SHP77 (cell line): ENCODE results near the gene RPAIN.

Experiments
- DNase-seq, 2 experiments: peaks; one replicate each; lab custom pipeline; 2025; lab: John Stamatoyannopoulos, UW

Gene RPAIN

DNA sequence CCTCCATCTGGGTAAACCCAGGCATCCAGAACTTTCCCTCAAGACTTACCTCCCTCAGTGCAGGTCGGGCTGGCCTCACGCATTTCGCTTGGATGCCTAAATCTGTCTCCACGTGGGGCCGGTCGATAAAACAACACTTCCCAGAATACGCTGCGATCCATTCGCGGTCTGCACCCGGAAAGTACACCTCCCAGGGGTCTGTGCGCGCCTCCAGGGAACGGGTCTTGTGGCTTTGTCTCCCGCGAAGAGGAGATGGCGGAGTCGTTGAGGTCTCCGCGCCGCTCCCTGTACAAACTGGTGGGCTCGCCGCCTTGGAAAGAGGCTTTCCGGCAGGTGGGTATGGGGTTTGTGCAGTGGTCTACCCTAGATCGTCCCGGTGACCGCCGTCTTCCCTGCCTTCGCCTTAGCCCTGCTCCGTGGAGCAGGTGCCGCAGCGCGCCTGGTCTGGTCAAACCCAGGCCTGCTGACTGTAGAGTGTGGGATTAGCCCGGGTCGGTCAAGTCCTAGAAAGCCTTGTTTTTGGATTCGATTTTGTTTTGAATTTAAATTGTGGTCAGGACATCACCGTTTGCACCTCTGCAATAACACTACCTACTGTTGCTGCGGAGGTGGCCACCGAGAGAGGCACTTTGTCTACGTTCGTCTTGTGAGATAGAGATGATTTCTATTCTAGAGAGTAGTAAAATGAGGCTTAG is at the start of gene RPAIN:
Gene RPAIN, plus strand, starts transcription at position 224 of the 695 bp plus-strand sequence. Its CDS starts 29 bp downstream, at position 253.
- DNase-seq = peak; percentile 96 to 98

- DNase-seq = no peak
These were observed 49.6 kb upstream of the RPAIN start for GRCh38 chr17:5370411-5370810.

GRCh38 chr17:5373112-5373511 is 46.9 kb upstream of the RPAIN start:
- DNase-seq = no peak

DNA sequence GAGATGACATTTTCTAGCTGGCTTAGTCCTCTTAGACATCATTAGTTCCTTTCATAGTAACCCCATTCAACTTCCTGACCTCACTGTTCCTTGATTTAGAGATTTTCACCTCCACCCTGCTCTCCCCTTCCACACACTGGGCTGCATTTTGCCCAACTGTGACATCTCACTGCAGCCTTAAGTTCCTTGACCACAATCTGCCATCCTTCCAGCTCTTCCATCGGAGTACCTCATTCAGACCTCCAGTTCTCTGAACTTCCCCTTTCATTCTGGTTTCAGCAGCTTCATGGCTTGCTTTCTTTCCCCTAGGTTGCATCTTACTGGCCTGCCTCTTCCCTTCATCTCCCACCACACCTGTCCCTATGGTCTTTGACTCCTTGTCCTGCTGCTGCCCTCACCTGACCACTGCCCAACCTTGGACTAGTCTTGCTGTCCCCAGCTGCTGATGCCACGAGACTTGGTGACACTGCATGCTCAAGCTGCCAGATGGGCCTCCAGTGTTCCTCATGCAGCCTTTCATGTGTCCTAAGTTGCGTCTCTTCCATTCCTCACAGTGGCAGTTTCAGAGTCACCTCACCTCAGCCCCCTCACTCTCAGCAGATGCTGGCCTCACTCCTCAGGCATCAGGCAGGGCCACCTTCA is 41.3 kb upstream of the RPAIN start:
- DNase-seq = no peak

GRCh38 chr17:5379351-5380107 is 40.5 kb upstream of the RPAIN start:
- no peak for DNase-seq

GRCh38 chr17:5380491-5381135 is 39.4 kb upstream of the RPAIN start:
- DNase-seq = no peak

DNA sequence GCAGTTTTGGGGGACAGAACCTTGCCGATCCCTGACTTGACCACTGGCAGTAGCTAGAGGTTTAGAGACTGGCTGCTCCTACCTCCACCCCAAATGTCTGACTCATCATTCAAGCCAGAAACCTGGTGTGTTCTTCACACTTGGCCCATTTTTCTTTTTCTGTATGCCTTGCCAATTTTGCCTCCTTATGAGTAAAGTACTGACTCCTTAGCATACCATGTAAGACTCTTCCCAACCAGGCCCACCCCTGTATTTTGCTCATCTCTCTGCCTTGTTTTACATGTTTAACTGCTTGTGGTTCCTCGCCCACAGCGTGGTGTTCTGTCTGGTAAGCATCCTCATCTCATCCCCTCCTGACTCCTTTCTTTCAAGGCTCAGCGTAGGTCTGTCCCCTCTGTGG is 38.4 kb upstream of the RPAIN start:
- no peak for DNase-seq

GRCh38 chr17:5391678-5392077 is 28.3 kb upstream of the RPAIN start:
- DNase-seq = no peak

GRCh38 chr17:5396612-5397011 is 23.4 kb upstream of the RPAIN start:
- no peak for DNase-seq

DNA sequence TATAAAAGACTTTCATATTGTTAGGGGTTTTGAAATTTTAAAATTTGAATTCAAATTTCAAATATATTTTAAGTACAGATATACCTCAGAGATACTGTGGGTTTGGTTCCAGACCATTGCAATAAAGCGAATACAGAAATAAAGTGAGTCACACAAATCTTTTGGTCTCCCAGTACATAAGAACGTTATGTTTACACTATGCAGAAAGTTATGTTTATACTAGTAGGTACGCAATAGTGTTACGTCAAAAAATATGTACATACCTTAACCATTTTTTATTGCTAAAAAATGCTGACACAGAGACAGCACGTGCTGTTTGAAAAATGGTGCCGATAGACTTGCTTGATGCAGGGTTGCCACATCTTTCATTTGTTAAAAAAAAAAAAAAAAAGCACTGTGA is 20.2 kb upstream of the RPAIN start:
- DNase-seq = no peak

- no peak for DNase-seq
These were observed 14.6 kb upstream of the RPAIN start for GRCh38 chr17:5405400-5405799.

- no peak for DNase-seq
These were observed 11.8 kb upstream of the RPAIN start for GRCh38 chr17:5408186-5408585.

GRCh38 chr17:5410594-5411272 is 9.2 kb upstream of the RPAIN start:
- no peak for DNase-seq

- no peak for DNase-seq
These were observed 6.3 kb upstream of the RPAIN start for GRCh38 chr17:5413682-5414081.

GRCh38 chr17:5416901-5417300 is 3.1 kb upstream of the RPAIN start:
- no peak for DNase-seq

DNA sequence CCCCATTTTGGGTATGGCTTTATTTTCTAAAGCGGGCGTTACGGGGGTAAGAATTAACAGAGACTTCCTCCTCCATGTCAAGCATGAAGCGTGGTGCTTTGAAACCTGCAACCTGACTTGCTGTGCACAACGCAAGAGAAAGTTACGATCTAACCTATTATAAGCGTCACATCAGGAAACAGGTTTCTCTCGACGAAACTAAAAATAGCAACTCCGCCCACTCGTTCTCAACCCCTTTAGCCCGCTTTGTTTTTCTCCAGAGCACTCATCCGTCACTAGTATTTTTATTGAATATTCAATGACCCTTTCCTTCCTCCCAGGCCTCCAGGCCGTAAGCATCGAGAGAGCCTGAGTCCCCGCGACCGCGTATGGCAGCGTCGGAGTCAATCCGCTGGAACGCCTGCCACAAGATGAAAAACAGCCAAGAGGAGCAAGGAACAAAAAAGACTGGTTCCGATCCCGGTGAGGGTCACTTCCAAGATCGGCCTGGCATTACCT is 1.1 kb upstream of the RPAIN start:
- peak; percentile 31 to 34 for DNase-seq

DNA sequence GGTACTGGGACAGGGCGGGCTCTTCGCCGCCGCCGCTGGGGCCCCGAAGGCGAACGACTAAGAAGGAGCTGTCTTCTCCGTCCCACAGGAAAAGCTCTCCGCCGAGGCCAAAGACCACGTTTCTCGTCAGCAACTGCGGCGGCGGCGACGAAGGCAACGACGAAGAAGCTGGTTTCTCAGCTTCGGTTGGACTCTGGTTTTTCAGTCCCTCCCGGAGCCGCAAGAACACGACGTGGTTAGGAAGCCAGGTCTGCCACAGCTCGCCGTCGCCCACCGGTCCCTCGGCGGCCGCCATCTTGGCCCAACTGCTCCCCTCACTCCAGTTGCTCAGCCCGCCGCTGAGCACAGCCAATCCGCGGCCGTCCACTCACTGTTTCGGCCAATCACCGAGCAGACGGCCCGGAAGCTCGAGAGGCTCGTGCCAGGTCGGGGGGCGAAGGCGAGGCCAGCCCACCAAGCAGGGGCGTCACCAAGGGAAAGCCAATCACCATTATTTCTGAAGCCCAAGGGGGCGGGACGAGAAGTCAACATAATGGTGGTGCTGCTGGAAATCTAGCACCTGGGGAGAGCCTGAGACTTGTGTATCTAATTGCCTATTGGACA is 525 bp upstream of the RPAIN start, which contains the start of gene NUP88:
Gene NUP88, minus strand, starts transcription at position 307 of the 603 bp plus-strand sequence. Its CDS starts 12 bp downstream, at position 295.
- DNase-seq = peak; percentile 99

DNA sequence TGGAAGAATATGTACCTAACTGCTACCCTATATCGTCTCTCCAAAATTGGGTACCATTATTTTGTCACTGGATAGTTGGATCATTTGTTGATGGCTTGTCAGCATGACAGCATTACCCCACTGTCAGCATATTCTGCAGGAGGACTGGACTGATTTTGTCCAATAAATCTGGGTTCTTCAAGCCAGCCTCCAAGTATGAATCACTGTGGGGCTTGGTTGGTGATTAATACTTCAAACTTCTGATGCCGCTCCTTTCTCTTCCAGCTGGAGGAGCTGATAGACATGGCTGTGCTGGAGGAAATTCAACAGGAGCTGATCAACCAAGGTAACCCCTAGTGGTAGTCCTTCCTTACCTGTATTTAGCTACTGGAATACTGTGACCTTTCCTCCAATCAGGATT is 2.5 kb downstream of the RPAIN start:
- DNase-seq = no peak

GRCh38 chr17:5424909-5425308 is 4.9 kb downstream of the RPAIN start:
- DNase-seq = no peak

DNA sequence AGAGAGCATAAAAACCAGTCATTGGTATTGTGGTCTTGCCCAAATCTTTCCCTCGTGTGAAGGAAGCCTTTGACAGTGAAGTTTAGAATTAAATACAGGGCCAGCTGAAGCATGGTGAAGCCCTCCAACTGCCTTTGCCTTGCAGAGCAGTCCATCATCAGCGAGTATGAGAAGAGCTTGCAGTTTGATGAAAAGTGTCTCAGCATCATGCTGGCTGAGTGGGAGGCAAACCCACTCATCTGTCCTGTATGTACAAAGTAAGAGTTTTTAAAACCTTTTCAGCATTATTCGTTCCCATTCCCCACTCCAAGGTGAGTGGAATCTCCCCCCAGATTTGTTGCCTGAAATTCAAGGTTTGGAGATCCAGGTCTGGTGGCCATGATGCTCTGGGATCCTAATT is 5.8 kb downstream of the RPAIN start:
- DNase-seq = no peak

DNA sequence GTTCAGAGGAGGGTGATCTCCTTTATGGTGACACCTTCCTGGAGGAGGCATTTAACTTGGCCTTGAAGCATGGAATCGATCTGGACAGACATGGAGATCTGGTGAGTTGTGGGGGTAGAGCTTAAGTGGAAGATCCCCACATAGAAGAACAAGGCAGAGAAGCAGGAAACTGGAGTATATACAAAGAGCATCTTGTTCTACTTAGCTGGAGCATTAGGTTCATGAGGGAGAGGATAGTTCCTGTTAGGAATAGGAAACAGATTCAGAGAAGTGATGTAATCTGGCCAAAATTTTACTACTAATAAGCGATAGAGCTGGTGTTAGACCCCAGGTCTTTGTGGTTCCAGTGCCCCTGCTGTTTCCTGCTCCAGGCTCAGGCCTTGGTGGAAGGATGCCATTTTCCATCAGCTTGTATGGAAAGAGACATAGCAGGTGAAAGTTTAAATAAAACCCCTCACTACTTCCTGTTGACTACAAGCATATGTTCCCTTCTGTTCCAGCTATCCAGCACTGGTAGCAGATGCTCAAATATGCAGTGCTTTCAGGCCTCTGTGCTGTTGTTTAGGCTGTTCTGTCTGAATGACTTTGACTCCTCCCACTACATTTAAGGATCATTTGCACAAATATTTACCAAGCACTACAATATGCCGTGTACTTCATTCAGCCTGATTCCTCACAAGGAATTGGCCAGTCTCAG is 9.4 kb downstream of the RPAIN start:
- no peak for DNase-seq
